Measurements from ENCODE around the gene AQP6.

Gene AQP6

DNA sequence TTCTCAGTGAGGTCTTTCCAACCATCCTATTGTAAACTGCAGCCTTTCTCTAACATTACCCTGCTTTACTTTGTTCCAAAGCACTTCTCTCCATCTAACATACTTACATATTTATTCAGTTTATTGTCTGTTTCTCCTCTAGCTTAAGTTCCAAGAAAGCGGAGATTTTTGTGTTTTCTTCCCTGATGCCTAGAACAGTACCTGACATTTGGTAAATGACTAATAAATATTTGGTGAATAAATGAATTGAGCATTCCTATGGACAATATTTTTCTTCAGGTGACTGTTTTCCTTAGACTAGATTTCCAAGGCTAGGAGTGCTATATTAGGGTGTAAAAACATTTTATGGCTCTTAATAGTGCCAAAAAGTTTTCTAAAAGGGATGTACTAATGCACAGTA is 50.2 kb downstream of the AQP6 start:
- Histone ChIP-seq H3K4me1 (ENCODE audit: control insufficient read depth, insufficient read depth, low read length, unreplicated experiment) (peaks cover 41% of the 10 kb centered on the region), H3K4me3 (ENCODE audit: low read depth, low read length) (peak overlapping the region; percentile 38), H3K27ac (ENCODE audit: low read depth, low read length) (no peak overlapping the region), H3K79me2 (ENCODE audit: control insufficient read depth, insufficient read depth, low read length, unreplicated experiment) (peaks cover 73% of the 10 kb centered on the region), H2AFZ (ENCODE audit: low read length, unreplicated experiment) (peak overlapping the region; percentile 46), H3K36me3 (ENCODE audit: insufficient read depth, low read length) (no peaks in the 10 kb centered on the region), H3K27me3 (ENCODE audit: insufficient read depth, low read length) (no peaks in the 10 kb centered on the region)

DNA sequence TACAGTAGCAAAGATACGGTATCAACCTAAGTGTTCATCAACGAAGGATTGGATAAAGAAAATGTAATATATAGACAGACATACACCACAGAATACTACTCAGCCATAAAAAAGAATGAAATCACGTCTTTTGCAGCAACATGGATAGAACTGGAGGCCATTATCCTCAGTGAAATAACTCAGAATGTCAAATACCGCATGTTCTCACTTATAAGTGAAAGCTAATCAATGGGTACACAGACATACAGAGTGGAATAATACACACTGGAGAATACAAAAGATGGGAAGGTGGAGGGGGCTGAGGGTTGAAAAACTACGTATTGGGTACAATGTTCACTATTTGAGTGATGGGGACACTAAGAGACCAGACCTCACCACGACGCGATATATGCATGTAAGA is 51.5 kb downstream of the AQP6 start:
- no peaks in the 10 kb centered on the region for H3K27me3 ChIP-seq (ENCODE audit: insufficient read depth, low read length)
- peaks cover 60% of the 10 kb centered on the region for H3K79me2 ChIP-seq (ENCODE audit: control insufficient read depth, insufficient read depth, low read length, unreplicated experiment)
- H3K36me3 ChIP-seq (ENCODE audit: insufficient read depth, low read length) = no peaks in the 10 kb centered on the region
- H3K4me3 ChIP-seq (ENCODE audit: low read depth, low read length) = peak overlapping the region; percentile 88
- H3K4me1 ChIP-seq (ENCODE audit: control insufficient read depth, insufficient read depth, low read length, unreplicated experiment) = peaks cover 29% of the 10 kb centered on the region
- H3K27ac ChIP-seq (ENCODE audit: low read depth, low read length) = no peak overlapping the region
- no peak overlapping the region for H2AFZ ChIP-seq (ENCODE audit: low read length, unreplicated experiment)

DNA sequence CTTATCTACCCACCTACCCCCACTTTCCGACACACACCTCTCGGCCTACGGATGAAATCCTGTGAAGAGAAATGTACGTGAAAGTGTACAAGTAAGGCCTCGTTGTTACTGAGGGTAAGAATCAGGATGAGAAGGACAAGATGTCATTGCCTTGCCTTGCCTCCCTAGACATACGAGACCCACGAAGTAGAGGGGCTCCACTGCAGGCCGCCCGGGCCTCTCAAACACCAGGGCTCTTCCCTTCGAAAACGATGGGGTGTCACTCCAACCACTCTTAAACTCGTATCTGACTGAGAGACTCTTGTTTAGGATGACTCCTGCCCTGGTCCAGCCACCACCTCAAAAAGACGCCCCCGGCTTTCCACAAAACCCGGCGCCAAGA is 52.0 kb downstream of the AQP6 start:
- Histone ChIP-seq H3K4me3 (ENCODE audit: low read depth, low read length) (peak overlapping the region; percentile 88), H2AFZ (ENCODE audit: low read length, unreplicated experiment) (peak overlapping the region; percentile 55), H3K36me3 (ENCODE audit: insufficient read depth, low read length) (no peaks in the 10 kb centered on the region), H3K27ac (ENCODE audit: low read depth, low read length) (peak overlapping the region; percentile 60), H3K79me2 (ENCODE audit: control insufficient read depth, insufficient read depth, low read length, unreplicated experiment) (peaks cover 55% of the 10 kb centered on the region), H3K4me1 (ENCODE audit: control insufficient read depth, insufficient read depth, low read length, unreplicated experiment) (peaks cover 26% of the 10 kb centered on the region), H3K27me3 (ENCODE audit: insufficient read depth, low read length) (no peaks in the 10 kb centered on the region)

DNA sequence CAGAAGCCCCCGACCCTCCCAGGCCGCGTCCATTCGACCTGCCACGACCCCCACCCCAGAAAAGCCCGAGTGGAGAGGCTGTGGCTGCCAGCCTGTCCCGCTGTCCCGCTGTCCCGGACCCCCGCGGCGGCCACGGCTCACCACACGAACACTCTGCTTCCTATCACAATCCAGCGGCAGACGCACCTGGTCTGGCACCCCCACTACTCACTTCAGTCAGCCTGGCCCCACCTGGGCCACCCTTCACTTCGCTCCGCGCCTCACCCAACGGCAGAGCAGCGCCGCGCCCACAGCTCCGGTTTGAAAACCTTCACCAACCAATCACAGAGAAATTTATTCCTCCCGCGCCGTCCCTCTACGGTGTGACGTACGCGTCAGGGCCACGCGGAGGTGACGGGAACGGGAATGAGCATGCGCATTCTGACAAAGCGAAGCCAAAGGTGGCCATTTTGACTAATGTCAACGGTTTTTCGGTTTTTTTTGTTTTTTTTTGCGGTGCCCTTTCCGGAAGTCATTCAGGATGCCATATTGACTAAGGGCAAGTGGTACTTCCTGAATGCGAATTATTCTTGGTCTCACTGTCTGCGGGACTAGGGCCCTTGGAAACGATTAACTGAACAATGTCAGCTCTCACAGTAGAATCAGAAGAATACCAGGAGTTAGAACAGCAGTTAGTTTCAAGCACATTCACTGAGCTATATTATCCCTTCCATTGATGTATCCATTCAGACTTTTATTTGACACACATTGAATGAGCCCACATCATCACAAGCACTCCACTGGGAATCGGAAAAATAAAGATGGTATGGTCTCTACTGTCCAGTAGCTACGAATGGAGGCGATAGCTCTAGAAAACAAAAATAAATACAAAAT is 52.7 kb downstream of the AQP6 start, which contains the start of gene RACGAP1:
RACGAP1 (minus strand) TSS at position 308 of the 873 bp plus-strand sequence. CDS start 8,779 bp downstream, outside the sequence.
- H2AFZ ChIP-seq (ENCODE audit: low read length, unreplicated experiment) = peak within 1 kb of the TSS; percentile 97
- H3K36me3 ChIP-seq (ENCODE audit: insufficient read depth, low read length) = no peaks in the 10 kb centered on the region
- H3K4me3 ChIP-seq (ENCODE audit: low read depth, low read length) = peak within 1 kb of the TSS; percentile 88
- H3K79me2 ChIP-seq (ENCODE audit: control insufficient read depth, insufficient read depth, low read length, unreplicated experiment) = peaks cover 49% of the 10 kb centered on the region
- peaks cover 26% of the 10 kb centered on the region for H3K4me1 ChIP-seq (ENCODE audit: control insufficient read depth, insufficient read depth, low read length, unreplicated experiment)
- H3K27ac ChIP-seq (ENCODE audit: low read depth, low read length) = peak within 1 kb of the TSS; percentile 60
- no peaks in the 10 kb centered on the region for H3K27me3 ChIP-seq (ENCODE audit: insufficient read depth, low read length)

DNA sequence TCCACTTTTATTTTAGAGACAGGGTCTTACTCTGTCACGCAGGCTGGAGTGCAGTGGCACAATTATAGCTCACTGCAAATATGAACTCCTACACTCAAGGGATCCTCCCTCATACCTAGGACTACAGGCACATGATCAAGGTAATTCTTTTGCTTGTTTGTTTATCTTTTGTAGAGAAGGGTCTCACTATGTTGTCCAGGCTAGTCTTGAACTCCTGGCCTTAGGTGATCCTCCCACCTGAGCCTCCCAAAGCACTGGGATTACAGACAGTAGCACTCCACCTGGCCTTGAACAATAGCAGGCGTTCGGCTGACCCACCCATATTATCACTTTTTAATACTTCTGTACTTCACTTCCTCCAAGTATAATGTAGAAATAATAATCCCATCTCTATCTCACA is 53.9 kb downstream of the AQP6 start:
- no peaks in the 10 kb centered on the region for H3K36me3 ChIP-seq (ENCODE audit: insufficient read depth, low read length)
- peaks cover 36% of the 10 kb centered on the region for H3K79me2 ChIP-seq (ENCODE audit: control insufficient read depth, insufficient read depth, low read length, unreplicated experiment)
- H3K27ac ChIP-seq (ENCODE audit: low read depth, low read length) = no peak overlapping the region
- H2AFZ ChIP-seq (ENCODE audit: low read length, unreplicated experiment) = peak overlapping the region; percentile 6
- no peaks in the 10 kb centered on the region for H3K27me3 ChIP-seq (ENCODE audit: insufficient read depth, low read length)
- no peak overlapping the region for H3K4me3 ChIP-seq (ENCODE audit: low read depth, low read length)
- peaks cover 15% of the 10 kb centered on the region for H3K4me1 ChIP-seq (ENCODE audit: control insufficient read depth, insufficient read depth, low read length, unreplicated experiment)

All from ACC112 (cell line).